IMR-90 (cell line): ENCODE measurements around the gene DHX29. TPM values are rescaled to one million over a fixed set of nuclear protein-coding genes. Genes with fewer than 3 reads are reported as not detected.

Experiments used
- ATAC-seq: fragments of 200-7000 bp; cut with Tn5 transposase; 2 replicates; pipeline ENCODE4 v1.9.1; 2020; ENCODE audit warnings: low read depth, mild to moderate bottlenecking, moderate library complexity
- BruUV-seq: library from RNA; stranded (reverse); fragments of 400-500 nt; replicated peaks from 2 replicates; lab custom pipeline; 2021; lab: Mats Ljungman, UMichigan
- CTCF ChIA-PET: fragments of 300-600 bp; formaldehyde crosslinking; extraction: SDS; loops from one replicate; lab custom pipeline; 2021; ENCODE audit warnings: antibody characterized with exemption; lab: Yijun Ruan, JAX
- POLR2A ChIA-PET: fragments of 300-600 bp; sonication (Branson Sonifier 250); formaldehyde crosslinking; loops from one replicate; lab custom pipeline; 2022; ENCODE audit warnings: antibody characterized with exemption; ENCODE audit not compliant: unreplicated experiment; lab: Charles Lee
- DNase-seq: peaks from one replicate; pipeline ENCODE4 v3.0.0; 2013
- H2AFZ ChIP-seq: replicated peaks from 2 replicates; pipeline ENCODE3; 2013; ENCODE audit warnings: low read length, mild to moderate bottlenecking; ENCODE audit not compliant: poor library complexity
- H2AK5ac ChIP-seq: 2 replicates; pipeline ENCODE4 v1.6.1; 2013; ENCODE audit warnings: low read depth, low read length, inconsistent platforms
- H2AK9ac ChIP-seq: replicated peaks from 2 replicates; pipeline ENCODE3; 2013; ENCODE audit warnings: mild to moderate bottlenecking, low read depth, low read length, moderate library complexity; ENCODE audit not compliant: poor library complexity
- H2BK120ac ChIP-seq: 2 replicates; pipeline ENCODE4 v1.6.1; 2013; ENCODE audit warnings: low read depth, low read length, inconsistent platforms
- H2BK15ac ChIP-seq: 3 replicates; pipeline ENCODE4 v1.6.1; 2013; ENCODE audit warnings: low read depth, low read length, inconsistent platforms
- H2BK20ac ChIP-seq: 2 replicates; pipeline ENCODE4 v1.6.1; 2013; ENCODE audit warnings: low read depth, mild to moderate bottlenecking, inconsistent platforms, low read length, moderate library complexity
- H2BK5ac ChIP-seq: 2 replicates; pipeline ENCODE4 v1.6.1; 2013; ENCODE audit warnings: mild to moderate bottlenecking, low read depth, low read length, inconsistent platforms; ENCODE audit not compliant: poor library complexity, severe bottlenecking
- H3K14ac ChIP-seq: replicated peaks from 2 replicates; pipeline ENCODE4 v1.6.1; 2013; ENCODE audit warnings: low read depth, low read length, inconsistent platforms
- H3K18ac ChIP-seq: 2 replicates; pipeline ENCODE4 v1.6.1; 2013; ENCODE audit warnings: low read depth, low read length, control low read depth
- H3K23ac ChIP-seq: 2 replicates; pipeline ENCODE4 v1.6.1; 2013; ENCODE audit warnings: low read depth, low read length, inconsistent platforms
- H3K27ac ChIP-seq: 2 replicates; pipeline ENCODE4 v1.5.1; 2013; ENCODE audit warnings: mild to moderate bottlenecking, control low read depth, low read length; ENCODE audit not compliant: insufficient read depth
- H3K27me3 ChIP-seq: 2 replicates; pipeline ENCODE4 v1.6.1; 2013; ENCODE audit warnings: low read length; ENCODE audit not compliant: control insufficient read depth, insufficient read depth
- H3K36me3 ChIP-seq: 2 replicates; pipeline ENCODE4 v1.6.1; 2013; ENCODE audit warnings: low read length, mixed read lengths; ENCODE audit not compliant: control insufficient read depth, insufficient read depth
- H3K4ac ChIP-seq: 2 replicates; pipeline ENCODE4 v1.6.1; 2013; ENCODE audit warnings: low read depth, low read length, inconsistent platforms
- H3K4me1 ChIP-seq: 2 replicates; pipeline ENCODE4 v1.6.1; 2013; ENCODE audit warnings: low read length, mixed read lengths; ENCODE audit not compliant: control insufficient read depth, insufficient read depth
- H3K4me2 ChIP-seq: 2 replicates; pipeline ENCODE4 v1.6.1; 2013; ENCODE audit warnings: low read depth, mild to moderate bottlenecking, control low read depth, low read length, moderate library complexity
- H3K4me3 ChIP-seq: 2 replicates; pipeline ENCODE4 v1.5.1; 2013; ENCODE audit warnings: low read depth, mild to moderate bottlenecking, control low read depth, low read length, moderate library complexity; ENCODE audit not compliant: insufficient read depth
- H3K56ac ChIP-seq: 2 replicates; pipeline ENCODE4 v1.6.1; 2013; ENCODE audit warnings: low read length, inconsistent platforms; ENCODE audit not compliant: insufficient read depth; ENCODE audit errors: extremely low read depth
- H3K79me1 ChIP-seq, 2 experiments: 2 replicates each; pipeline ENCODE4 v1.6.1; 2013; ENCODE audit warnings: low read length in 2 of 2, inconsistent platforms in 1 of 2, low read depth in 1 of 2
- H3K9ac ChIP-seq: 2 replicates; pipeline ENCODE4 v1.6.1; 2013; ENCODE audit warnings: low read depth, low read length, control low read depth
- H3K9me1 ChIP-seq: 2 replicates; pipeline ENCODE4 v1.6.1; 2013; ENCODE audit warnings: low read length, inconsistent platforms; ENCODE audit not compliant: insufficient read depth
- H3K9me3 ChIP-seq: 2 replicates; pipeline ENCODE4 v1.6.1; 2013; ENCODE audit warnings: low read length; ENCODE audit not compliant: control insufficient read depth, insufficient read depth
- H4K20me1 ChIP-seq: 2 replicates; pipeline ENCODE4 v1.6.1; 2013; ENCODE audit warnings: low read length, inconsistent platforms; ENCODE audit not compliant: insufficient read depth
- H4K5ac ChIP-seq: 2 replicates; pipeline ENCODE4 v1.6.1; 2013; ENCODE audit warnings: mild to moderate bottlenecking, low read depth, low read length, control low read depth
- H4K8ac ChIP-seq, 2 experiments: 2 replicates each; pipeline ENCODE4 v1.6.1; 2013; ENCODE audit warnings: low read depth in 2 of 2, low read length in 2 of 2, control low read depth in 1 of 2, inconsistent platforms in 1 of 2
- H4K91ac ChIP-seq: 2 replicates; pipeline ENCODE4 v1.6.1; 2013; ENCODE audit warnings: low read depth, low read length, inconsistent platforms; ENCODE audit not compliant: insufficient read depth
- BHLHE40 ChIP-seq: fragments of 150-350 bp; IDR thresholded peaks from 2 replicates; pipeline ENCODE4 v1.6.1; 2016; ENCODE audit warnings: mild to moderate bottlenecking, low read depth, low read length
- CEBPB ChIP-seq: IDR thresholded peaks from 2 replicates; pipeline ENCODE4 v1.6.1; 2012; ENCODE audit warnings: low read depth, low read length, improper control_type of control experiment
- CHD1 ChIP-seq: IDR thresholded peaks from 2 replicates; pipeline ENCODE4 v1.6.1; 2012; ENCODE audit warnings: low read depth, low read length, improper control_type of control experiment
- FOS ChIP-seq: fragments of 150-350 bp; IDR thresholded peaks from 2 replicates; pipeline ENCODE4 v1.6.1; 2016; ENCODE audit warnings: low read depth, low read length
- MAFK ChIP-seq: IDR thresholded peaks from 2 replicates; pipeline ENCODE4 v1.6.1; 2012; ENCODE audit warnings: low read depth, low read length, improper control_type of control experiment
- MAZ ChIP-seq: IDR thresholded peaks from 2 replicates; pipeline ENCODE4 v1.6.1; 2012; ENCODE audit warnings: low read depth, mild to moderate bottlenecking, low read length, improper control_type of control experiment, moderate library complexity, borderline replicate concordance
- MXI1 ChIP-seq: IDR thresholded peaks from 2 replicates; pipeline ENCODE4 v1.6.1; 2012; ENCODE audit warnings: low read depth, mild to moderate bottlenecking, low read length, moderate library complexity, borderline replicate concordance
- NFE2L2 ChIP-seq: fragments of 150-350 bp; IDR thresholded peaks from 2 replicates; pipeline ENCODE4 v1.6.1; 2016; ENCODE audit warnings: low read depth, mild to moderate bottlenecking, low read length
- POLR2A ChIP-seq: IDR thresholded peaks from 2 replicates; pipeline ENCODE4 v1.6.1; 2012; ENCODE audit warnings: mild to moderate bottlenecking, low read depth, low read length
- RAD21 ChIP-seq: IDR thresholded peaks from 2 replicates; pipeline ENCODE4 v1.6.1; 2012; ENCODE audit warnings: low read length, improper control_type of control experiment
- RCOR1 ChIP-seq: IDR thresholded peaks from 2 replicates; pipeline ENCODE4 v1.6.1; 2012; ENCODE audit warnings: mild to moderate bottlenecking, low read length, improper control_type of control experiment; ENCODE audit not compliant: insufficient replicate concordance
- RFX5 ChIP-seq: IDR thresholded peaks from 2 replicates; pipeline ENCODE4 v1.8.0; 2012; ENCODE audit warnings: low read depth, mild to moderate bottlenecking, low read length, moderate library complexity
- SMC3 ChIP-seq: fragments of 150-350 bp; IDR thresholded peaks from 2 replicates; pipeline ENCODE4 v1.6.1; 2016; ENCODE audit warnings: low read depth, mild to moderate bottlenecking, antibody characterized with exemption, low read length, moderate library complexity
- WGBS, 2 experiments: methylation state at CpG; one replicate each; pipeline versions ENCODE4 v1.1.5 to v1.1.7; 2013; ENCODE audit warnings: missing lambda C conversion rate in 2 of 2; ENCODE audit not compliant: insufficient read length in 1 of 2; ENCODE audit errors: extremely low coverage in 2 of 2; 5-methylcytosine and 5-hydroxymethylcytosine counted together
- dilution Hi-C: fragments of 300-500 bp; cut with HindIII; formaldehyde crosslinking; loops from one replicate; pipeline ENCODE4 v1.14.3; 2018; ENCODE audit warnings: low sequenced_read_pairs; ENCODE audit not compliant: unreplicated experiment
- in situ Hi-C: fragments of 300-500 bp; cut with MboI; formaldehyde crosslinking; loops from 3 replicates; pipeline ENCODE4 v1.14.3; 2019; ENCODE audit warnings: low sequenced_read_pairs, inconsistent platforms, mixed read lengths
- intact Hi-C: fragments of 100-400 bp; cut with micrococcal nuclease; formaldehyde crosslinking; loops from 2 replicates; pipeline ENCODE4 v1.10.0; 2022
- polyA plus RNA-seq, 3 experiments: library from polyadenylated mRNA; depleted of rRNA; stranded (reverse); fragments of >200 nt; gene quantifications; 2 replicates each; pipeline ENCODE4 v1.2.3, GENCODE V29; 2012; ENCODE audit warnings: low replicate concordance in 1 of 3
- total RNA-seq: library from RNA; depleted of rRNA; stranded (reverse); fragments of >200 nt; gene quantifications from 2 replicates; pipeline ENCODE4 v1.2.3, GENCODE V29; 2012
- TF ChIP-seq, protein P1 (sequence below): fragments of 150-350 bp; IDR thresholded peaks from 2 replicates; pipeline ENCODE4 v1.6.1; 2017; ENCODE audit warnings: mild to moderate bottlenecking, antibody characterized with exemption, low read length, low read depth
- TF ChIP-seq, protein P2 (sequence below): conservative IDR thresholded peaks from 2 replicates; pipeline ENCODE4 v1.5.1; 2012; ENCODE audit warnings: mild to moderate bottlenecking, low read depth, low read length, improper control_type of control experiment
- TF ChIP-seq, protein P3 (sequence below): fragments of 150-350 bp; IDR thresholded peaks from 2 replicates; pipeline ENCODE4 v1.6.1; 2016; ENCODE audit warnings: low read depth, mild to moderate bottlenecking, low read length, moderate library complexity, borderline replicate concordance

DHX29 gene
- total and polyA plus RNA-seq, 2 of the 4 experiments (the other 2 are of a cell fraction): 9.5 to 25.6 TPM

DNA sequence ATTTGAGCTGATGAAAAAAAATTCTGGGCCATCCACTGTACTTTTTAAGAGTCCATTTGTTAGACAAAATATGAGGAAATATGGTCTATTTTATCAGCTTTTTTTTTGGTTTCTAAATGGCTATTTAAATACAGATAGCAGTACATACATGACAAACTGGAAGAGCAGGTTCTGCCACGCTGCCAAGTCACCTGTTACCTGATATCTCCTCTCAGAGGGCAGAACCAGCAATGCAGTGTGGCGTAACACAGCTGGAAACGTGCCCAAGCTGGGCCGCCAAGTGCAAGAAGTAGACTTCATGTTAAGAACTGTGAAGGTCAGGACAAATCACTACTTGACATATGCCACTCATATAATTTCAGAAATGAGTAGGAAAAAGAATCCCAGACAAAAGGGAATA, 88.5 kb downstream of the DHX29 start:
- ChIA-PET POLR2A (no interaction called here), CTCF (interaction anchor here (0.9 kb wide), 1 partner anchor 9 kb away, joined by 3 read pairs; no protein-coding TSS in a partner anchor)
- no peak overlapping the region for H3K27ac ChIP-seq
- H3K9me3 ChIP-seq: peaks cover 13% of the 10 kb centered on the region
- no peak overlapping the region for H2BK20ac ChIP-seq
- H2BK120ac ChIP-seq: no peak overlapping the region
- no peak overlapping the region for H3K4me2 ChIP-seq
- no peak overlapping the region for H2AK5ac ChIP-seq
- intact Hi-C loops: no loop called here
- H3K4me3 ChIP-seq: no peak overlapping the region
- H3K27me3 ChIP-seq: peaks cover 72% of the 10 kb centered on the region
- peaks cover 9% of the 10 kb centered on the region; the same call in 1 of the 2 replicates for H4K20me1 ChIP-seq
- BruUV-seq: no TSS peak
- no peak overlapping the region for H4K91ac ChIP-seq
- no peak overlapping the region for H3K4ac ChIP-seq
- no peak overlapping the region for H2AK9ac ChIP-seq
- ATAC-seq (no peak), DNase-seq (no peak)
- TF ChIP-seq CEBPB (no peak), MAFK (no peak), RCOR1 (no peak), POLR2A (no peak), RAD21 (no peak), MAZ (no peak), SMC3 (no peak), RFX5 (no peak), MXI1 (no peak), NFE2L2 (no peak), BHLHE40 (no peak), FOS (no peak), CHD1 (no peak)
- TF ChIP-seq, protein P1, sequence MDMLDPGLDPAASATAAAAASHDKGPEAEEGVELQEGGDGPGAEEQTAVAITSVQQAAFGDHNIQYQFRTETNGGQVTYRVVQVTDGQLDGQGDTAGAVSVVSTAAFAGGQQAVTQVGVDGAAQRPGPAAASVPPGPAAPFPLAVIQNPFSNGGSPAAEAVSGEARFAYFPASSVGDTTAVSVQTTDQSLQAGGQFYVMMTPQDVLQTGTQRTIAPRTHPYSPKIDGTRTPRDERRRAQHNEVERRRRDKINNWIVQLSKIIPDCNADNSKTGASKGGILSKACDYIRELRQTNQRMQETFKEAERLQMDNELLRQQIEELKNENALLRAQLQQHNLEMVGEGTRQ: no peak
- TF ChIP-seq, protein P2, sequence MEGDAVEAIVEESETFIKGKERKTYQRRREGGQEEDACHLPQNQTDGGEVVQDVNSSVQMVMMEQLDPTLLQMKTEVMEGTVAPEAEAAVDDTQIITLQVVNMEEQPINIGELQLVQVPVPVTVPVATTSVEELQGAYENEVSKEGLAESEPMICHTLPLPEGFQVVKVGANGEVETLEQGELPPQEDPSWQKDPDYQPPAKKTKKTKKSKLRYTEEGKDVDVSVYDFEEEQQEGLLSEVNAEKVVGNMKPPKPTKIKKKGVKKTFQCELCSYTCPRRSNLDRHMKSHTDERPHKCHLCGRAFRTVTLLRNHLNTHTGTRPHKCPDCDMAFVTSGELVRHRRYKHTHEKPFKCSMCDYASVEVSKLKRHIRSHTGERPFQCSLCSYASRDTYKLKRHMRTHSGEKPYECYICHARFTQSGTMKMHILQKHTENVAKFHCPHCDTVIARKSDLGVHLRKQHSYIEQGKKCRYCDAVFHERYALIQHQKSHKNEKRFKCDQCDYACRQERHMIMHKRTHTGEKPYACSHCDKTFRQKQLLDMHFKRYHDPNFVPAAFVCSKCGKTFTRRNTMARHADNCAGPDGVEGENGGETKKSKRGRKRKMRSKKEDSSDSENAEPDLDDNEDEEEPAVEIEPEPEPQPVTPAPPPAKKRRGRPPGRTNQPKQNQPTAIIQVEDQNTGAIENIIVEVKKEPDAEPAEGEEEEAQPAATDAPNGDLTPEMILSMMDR: no peak
- TF ChIP-seq, protein P3, sequence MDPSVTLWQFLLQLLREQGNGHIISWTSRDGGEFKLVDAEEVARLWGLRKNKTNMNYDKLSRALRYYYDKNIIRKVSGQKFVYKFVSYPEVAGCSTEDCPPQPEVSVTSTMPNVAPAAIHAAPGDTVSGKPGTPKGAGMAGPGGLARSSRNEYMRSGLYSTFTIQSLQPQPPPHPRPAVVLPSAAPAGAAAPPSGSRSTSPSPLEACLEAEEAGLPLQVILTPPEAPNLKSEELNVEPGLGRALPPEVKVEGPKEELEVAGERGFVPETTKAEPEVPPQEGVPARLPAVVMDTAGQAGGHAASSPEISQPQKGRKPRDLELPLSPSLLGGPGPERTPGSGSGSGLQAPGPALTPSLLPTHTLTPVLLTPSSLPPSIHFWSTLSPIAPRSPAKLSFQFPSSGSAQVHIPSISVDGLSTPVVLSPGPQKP: no peak
- dilution Hi-C loops: no loop called here
- H3K56ac ChIP-seq: no peak overlapping the region
- no peak overlapping the region for H4K8ac ChIP-seq
- H4K5ac ChIP-seq: no peak overlapping the region
- no peaks in the 10 kb centered on the region for H3K79me1 ChIP-seq
- no peak overlapping the region for H3K14ac ChIP-seq
- no peaks in the 10 kb centered on the region for H3K9me1 ChIP-seq
- no peak overlapping the region for H2AFZ ChIP-seq
- H3K9ac ChIP-seq: no peak overlapping the region
- H3K23ac ChIP-seq: no peak overlapping the region
- no CpG with 5 or more reads among the region's 4 CpGs for WGBS, 2 experiments
- H2BK15ac ChIP-seq: no peak overlapping the region
- no peak overlapping the region for H3K18ac ChIP-seq
- H3K36me3 ChIP-seq: no peaks in the 10 kb centered on the region
- no peak overlapping the region for H2BK5ac ChIP-seq
- peaks cover 2% of the 10 kb centered on the region; the same call in 1 of the 2 replicates for H3K4me1 ChIP-seq
- in situ Hi-C loops: no loop called here
